Measurements from ENCODE around the gene XXYLT1.
A peak's percentile ranks its signal among the peaks of the same experiment; 100 is the strongest.

Gene XXYLT1

GRCh38 chr3:195256639-195257453 is 14.1 kb downstream of the XXYLT1 start:
- no peak for TF ChIP-seq POLR2A (IDR thresholded peaks at IDR 0.05; ENCODE audit: low read depth, low read length)
- TF ChIP-seq TAF1 (IDR thresholded peaks at IDR 0.05; ENCODE audit: borderline replicate concordance, low read depth, low read length) = no peak
- TF ChIP-seq POLR2AphosphoS5 (IDR thresholded peaks at IDR 0.05; ENCODE audit: low read depth, low read length) = no peak
- no peak for FAIRE-seq

DNA sequence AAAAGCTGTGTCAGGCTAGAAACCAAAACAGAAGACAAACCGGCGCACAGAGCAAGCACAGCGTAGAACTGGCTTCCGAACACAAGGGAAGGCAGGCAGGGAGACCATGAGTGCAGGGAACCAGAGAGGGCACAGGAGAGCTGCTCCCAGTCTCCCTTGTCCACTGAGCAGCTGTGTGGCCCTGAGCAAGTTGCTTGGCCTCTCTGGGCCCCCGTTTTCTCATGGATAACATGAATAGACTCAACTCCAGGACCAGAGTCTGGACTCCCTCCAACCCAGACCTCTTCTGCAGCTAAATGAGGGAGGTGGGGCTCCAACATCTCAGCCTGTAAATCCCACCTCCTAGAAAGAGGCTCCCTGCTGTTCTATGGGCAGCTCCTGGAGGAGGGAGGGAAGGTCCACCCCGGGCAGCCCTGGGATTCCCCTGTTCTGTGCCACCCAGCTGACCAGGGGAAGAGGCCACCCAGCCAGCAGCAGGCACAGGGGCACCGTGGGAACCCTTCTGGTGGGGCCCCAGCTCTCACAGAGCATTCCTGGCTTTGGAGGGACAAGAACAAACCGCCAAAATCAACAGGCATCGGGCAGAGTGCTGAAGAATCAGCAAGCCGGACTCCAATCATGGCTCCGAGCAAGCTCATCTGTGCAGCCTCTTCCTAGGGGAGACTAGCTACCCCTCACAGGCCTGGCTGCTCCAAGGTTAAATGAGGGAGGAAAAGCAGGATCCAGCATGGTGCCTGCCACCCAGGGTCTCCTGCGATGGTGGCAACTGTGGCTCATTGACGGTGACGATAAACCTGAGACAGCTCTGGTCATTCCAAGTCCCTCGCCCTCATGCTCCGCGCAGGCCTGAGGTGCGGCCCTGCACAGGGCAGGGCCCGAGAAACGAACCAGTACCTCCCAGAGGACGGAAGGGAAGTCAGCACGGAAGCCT is 15.1 kb downstream of the XXYLT1 start:
- FAIRE-seq = no peak
- no peak for DNase-seq (ENCODE audit: insufficient read length)
- TF ChIP-seq TAF1 (IDR thresholded peaks at IDR 0.05; ENCODE audit: borderline replicate concordance, low read depth, low read length) (no peak), POLR2AphosphoS5 (IDR thresholded peaks at IDR 0.05; ENCODE audit: low read depth, low read length) (no peak), POLR2A (IDR thresholded peaks at IDR 0.05; ENCODE audit: low read depth, low read length) (no peak)

More at GRCh38 chr3:195256639-195257453, 14.1 kb downstream of the XXYLT1 start:
- DNase-seq (ENCODE audit: insufficient read length) = no peak

- FAIRE-seq (no peak), DNase-seq (ENCODE audit: insufficient read length) (no peak)
- no peak for TF ChIP-seq TAF1 (IDR thresholded peaks at IDR 0.05; ENCODE audit: borderline replicate concordance, low read depth, low read length)
- TF ChIP-seq POLR2AphosphoS5 (IDR thresholded peaks at IDR 0.05; ENCODE audit: low read depth, low read length) = no peak
- TF ChIP-seq POLR2A (IDR thresholded peaks at IDR 0.05; ENCODE audit: low read depth, low read length) = no peak
These were observed 15.8 kb downstream of the XXYLT1 start for GRCh38 chr3:195255176-195255500.

GRCh38 chr3:195254454-195255175 is 16.3 kb downstream of the XXYLT1 start:
- no peak for DNase-seq (ENCODE audit: insufficient read length)
- TF ChIP-seq POLR2A (IDR thresholded peaks at IDR 0.05; ENCODE audit: low read depth, low read length) (no peak), POLR2AphosphoS5 (IDR thresholded peaks at IDR 0.05; ENCODE audit: low read depth, low read length) (no peak), TAF1 (IDR thresholded peaks at IDR 0.05; ENCODE audit: borderline replicate concordance, low read depth, low read length) (no peak)
- no peak for FAIRE-seq

GRCh38 chr3:195253923-195254432 is 17.0 kb downstream of the XXYLT1 start:
- TF ChIP-seq POLR2AphosphoS5 (IDR thresholded peaks at IDR 0.05; ENCODE audit: low read depth, low read length) (no peak), POLR2A (IDR thresholded peaks at IDR 0.05; ENCODE audit: low read depth, low read length) (no peak), TAF1 (IDR thresholded peaks at IDR 0.05; ENCODE audit: borderline replicate concordance, low read depth, low read length) (no peak)
- DNase-seq (ENCODE audit: insufficient read length) (no peak), FAIRE-seq (no peak)

DNA sequence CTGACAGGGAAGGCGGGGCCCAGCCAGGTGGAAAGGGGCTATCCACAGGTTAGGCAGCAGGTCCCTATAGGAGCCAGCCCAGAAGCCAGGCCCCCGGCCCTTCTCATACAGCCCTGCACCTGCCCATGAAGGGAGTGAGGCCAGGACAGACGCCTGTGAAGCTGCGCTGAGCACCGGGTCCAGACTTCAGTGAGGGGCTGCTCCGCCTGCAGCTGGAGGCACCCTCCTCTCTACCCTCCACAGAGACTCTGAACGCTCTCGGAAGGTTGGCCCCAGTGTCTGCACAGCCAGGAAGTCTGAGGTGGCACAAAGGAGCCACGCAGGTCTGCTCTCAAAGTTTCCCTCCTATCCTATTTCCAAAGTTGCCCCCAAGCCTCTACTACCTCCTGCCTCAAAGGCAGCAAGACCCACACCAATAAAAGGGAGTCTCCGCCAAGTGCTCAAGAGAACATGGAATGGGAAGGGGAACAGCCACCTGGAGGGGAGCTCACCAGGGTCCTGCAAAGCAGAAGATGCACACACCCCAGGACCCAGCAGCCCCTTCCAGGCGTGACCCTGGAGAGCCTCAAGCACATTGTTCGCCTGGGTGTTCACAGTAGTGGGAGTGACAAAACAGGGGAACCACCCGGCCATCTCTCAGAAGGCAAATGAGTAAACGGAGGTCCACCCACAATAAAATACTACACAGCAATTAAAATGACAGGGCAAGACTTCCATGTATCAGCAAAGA is 19.5 kb downstream of the XXYLT1 start:
- FAIRE-seq (no peak), DNase-seq (ENCODE audit: insufficient read length) (no peak)
- TF ChIP-seq POLR2AphosphoS5 (IDR thresholded peaks at IDR 0.05; ENCODE audit: low read depth, low read length) (no peak), POLR2A (IDR thresholded peaks at IDR 0.05; ENCODE audit: low read depth, low read length) (no peak), TAF1 (IDR thresholded peaks at IDR 0.05; ENCODE audit: borderline replicate concordance, low read depth, low read length) (no peak)

- FAIRE-seq = peak; percentile 5
- no peak for DNase-seq (ENCODE audit: insufficient read length)
- TF ChIP-seq POLR2A (IDR thresholded peaks at IDR 0.05; ENCODE audit: low read depth, low read length) = no peak
- TF ChIP-seq TAF1 (IDR thresholded peaks at IDR 0.05; ENCODE audit: borderline replicate concordance, low read depth, low read length) = no peak
- TF ChIP-seq POLR2AphosphoS5 (IDR thresholded peaks at IDR 0.05; ENCODE audit: low read depth, low read length) = no peak
These were observed 20.3 kb downstream of the XXYLT1 start for GRCh38 chr3:195250473-195251251.

DNA sequence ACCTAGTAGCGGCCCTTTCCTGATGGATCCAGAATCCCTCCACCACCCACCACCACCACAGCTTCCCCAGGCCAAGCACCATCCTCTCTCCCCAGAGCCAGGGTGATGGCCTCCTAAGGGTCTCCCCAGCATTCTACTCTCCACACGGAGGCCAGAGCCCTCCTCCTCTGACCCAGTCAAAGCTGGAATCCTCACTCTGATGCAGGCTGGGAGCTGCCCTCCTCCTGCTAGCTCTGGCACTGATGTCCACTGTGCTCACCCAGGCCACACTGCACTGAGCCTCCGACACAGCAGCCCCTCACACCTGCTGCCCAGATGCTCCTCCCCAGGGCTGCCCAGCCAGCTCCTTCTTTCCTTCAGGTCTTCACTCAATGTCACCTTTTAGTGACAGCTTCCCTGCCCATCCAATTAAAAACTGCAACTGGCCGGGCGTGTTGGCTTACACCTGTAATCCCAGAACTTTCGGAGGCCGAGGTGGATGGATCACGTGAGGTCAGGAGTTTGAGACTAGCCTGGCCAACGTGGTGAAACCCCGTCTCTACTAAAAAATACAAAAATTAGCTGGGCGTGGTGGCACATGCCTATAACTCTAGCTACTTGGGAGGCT is 21.0 kb downstream of the XXYLT1 start:
- FAIRE-seq (no peak), DNase-seq (ENCODE audit: insufficient read length) (no peak)
- TF ChIP-seq POLR2A (IDR thresholded peaks at IDR 0.05; ENCODE audit: low read depth, low read length) = no peak
- TF ChIP-seq POLR2AphosphoS5 (IDR thresholded peaks at IDR 0.05; ENCODE audit: low read depth, low read length) = no peak
- no peak for TF ChIP-seq TAF1 (IDR thresholded peaks at IDR 0.05; ENCODE audit: borderline replicate concordance, low read depth, low read length)

GRCh38 chr3:195249057-195249770 is 21.7 kb downstream of the XXYLT1 start:
- FAIRE-seq (no peak), DNase-seq (ENCODE audit: insufficient read length) (no peak)
- TF ChIP-seq TAF1 (IDR thresholded peaks at IDR 0.05; ENCODE audit: borderline replicate concordance, low read depth, low read length) (no peak), POLR2AphosphoS5 (IDR thresholded peaks at IDR 0.05; ENCODE audit: low read depth, low read length) (no peak), POLR2A (IDR thresholded peaks at IDR 0.05; ENCODE audit: low read depth, low read length) (no peak)
